SU-DHL-6 (cell line): Measurements from ENCODE around the gene SORCS2.

Experiments used
- H2AFZ ChIP-seq: fragments of 200-600 bp; sonication (generic); 2 replicates; pipeline ENCODE4 v1.6.1; 2014; ENCODE audit warnings: low read depth, mild to moderate bottlenecking, moderate library complexity, mixed read lengths, antibody characterized with exemption, low read length; ENCODE audit not compliant: severe bottlenecking
- H3F3A ChIP-seq: fragments of 200-600 bp; shearing (Covaris generic); 2 replicates; pipeline ENCODE4 v1.6.0; 2016; ENCODE audit warnings: antibody characterized with exemption, mild to moderate bottlenecking; ENCODE audit not compliant: insufficient read depth
- H3K27ac ChIP-seq: fragments of 200-600 bp; sonication (generic); 2 replicates; pipeline ENCODE4 v1.5.1; 2016; ENCODE audit warnings: low read depth, mild to moderate bottlenecking, low read length, moderate library complexity, mixed read lengths
- H3K27me3 ChIP-seq: fragments of 200-600 bp; sonication (generic), shearing (Covaris generic); 2 replicates; pipeline ENCODE4 v1.6.0; 2014; ENCODE audit warnings: mild to moderate bottlenecking, low read length
- H3K36me3 ChIP-seq: fragments of 200-600 bp; sonication (generic); 2 replicates; pipeline ENCODE4 v1.6.1; 2014; ENCODE audit warnings: mild to moderate bottlenecking, low read length, mixed read lengths
- H3K4me2 ChIP-seq: fragments of 300-600, 200-600 bp; shearing (Covaris generic), sonication (generic); 2 replicates; pipeline ENCODE4 v1.6.0; 2014; ENCODE audit warnings: low read length, low read depth, mild to moderate bottlenecking; ENCODE audit not compliant: poor library complexity, severe bottlenecking
- H3K4me3 ChIP-seq: fragments of 200-600 bp; sonication (generic); 2 replicates; pipeline ENCODE4 v1.5.1; 2014; ENCODE audit warnings: antibody characterized with exemption, low read length, mild to moderate bottlenecking, mixed read lengths; ENCODE audit not compliant: insufficient read depth, poor library complexity, severe bottlenecking
- H3K79me2 ChIP-seq: fragments of 200-600 bp; sonication (generic); 2 replicates; pipeline ENCODE4 v1.6.1; 2014; ENCODE audit warnings: mild to moderate bottlenecking, low read length, moderate library complexity; ENCODE audit not compliant: insufficient read depth
- H3K9ac ChIP-seq: fragments of 200-600 bp; sonication (generic); 2 replicates; pipeline ENCODE4 v1.7.0; 2014; ENCODE audit warnings: mild to moderate bottlenecking, low read length
- H3K9me2 ChIP-seq: fragments of 200-600 bp; sonication (generic); replicated peaks from 2 replicates; pipeline ENCODE4 v1.6.1; 2014; ENCODE audit warnings: low read length; ENCODE audit not compliant: insufficient read depth
- H3K9me3 ChIP-seq: fragments of 200-600 bp; sonication (generic); 2 replicates; pipeline ENCODE4 v1.6.1; 2014; ENCODE audit warnings: low read length, mixed read lengths; ENCODE audit not compliant: insufficient read depth
- H4K20me1 ChIP-seq: fragments of 200-600 bp; sonication (generic); 2 replicates; pipeline ENCODE4 v1.6.1; 2014; ENCODE audit warnings: low read depth, mild to moderate bottlenecking, antibody characterized with exemption, low read length, moderate library complexity, mixed read lengths
- EZH2phosphoT487 ChIP-seq: fragments of 200-600 bp; sonication (generic), shearing (Covaris generic); conservative IDR thresholded peaks from 2 replicates; pipeline ENCODE4 v1.6.1; 2018; ENCODE audit warnings: mild to moderate bottlenecking, antibody characterized with exemption, low read length, moderate library complexity, mixed read lengths
- TF ChIP-seq, protein P1 (sequence below): fragments of 200-600 bp; sonication (generic); IDR thresholded peaks from one replicate; pipeline ENCODE4 v1.5.1; 2017; ENCODE audit warnings: antibody characterized with exemption, mild to moderate bottlenecking, low read length, moderate library complexity; ENCODE audit not compliant: insufficient read depth, poor library complexity, severe bottlenecking

Gene SORCS2

DNA sequence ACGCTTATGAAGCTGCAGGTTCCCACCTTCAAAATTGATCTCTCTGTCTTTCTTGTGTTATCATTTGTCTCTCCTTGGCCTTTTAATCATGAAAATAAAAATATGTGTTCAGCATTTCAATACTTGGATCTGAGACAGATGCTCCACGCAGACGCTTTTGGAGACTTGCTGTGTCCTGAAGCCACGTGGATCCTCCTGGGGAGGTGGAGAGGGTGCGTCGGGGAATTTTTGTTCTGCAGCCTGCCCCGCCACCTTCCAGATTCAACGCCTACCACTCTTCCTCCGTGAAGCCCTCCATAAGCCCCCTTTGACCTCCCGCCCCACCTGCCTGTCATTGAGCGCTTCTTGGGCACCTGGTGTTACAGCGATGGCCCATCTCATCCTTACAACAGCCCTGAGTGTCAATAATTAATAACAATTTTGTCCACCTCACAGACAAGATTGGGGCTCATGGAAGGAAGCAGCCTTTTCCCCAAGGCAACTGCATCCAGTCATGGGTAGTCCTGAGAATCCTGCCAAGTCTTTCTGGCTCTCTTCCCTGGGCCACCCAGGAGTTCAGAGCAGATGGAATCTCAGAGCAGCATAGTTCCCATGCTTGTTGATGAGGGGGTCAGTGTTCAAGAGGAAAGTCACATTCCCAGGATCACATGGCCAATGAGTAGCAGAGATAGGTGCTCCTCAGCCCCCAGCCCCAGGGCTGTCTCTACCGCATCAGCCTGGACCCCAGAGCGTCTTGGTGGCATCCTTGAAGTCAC, 415.0 kb downstream of the SORCS2 start:
- no peak overlapping the region for H3K4me2 ChIP-seq

DNA sequence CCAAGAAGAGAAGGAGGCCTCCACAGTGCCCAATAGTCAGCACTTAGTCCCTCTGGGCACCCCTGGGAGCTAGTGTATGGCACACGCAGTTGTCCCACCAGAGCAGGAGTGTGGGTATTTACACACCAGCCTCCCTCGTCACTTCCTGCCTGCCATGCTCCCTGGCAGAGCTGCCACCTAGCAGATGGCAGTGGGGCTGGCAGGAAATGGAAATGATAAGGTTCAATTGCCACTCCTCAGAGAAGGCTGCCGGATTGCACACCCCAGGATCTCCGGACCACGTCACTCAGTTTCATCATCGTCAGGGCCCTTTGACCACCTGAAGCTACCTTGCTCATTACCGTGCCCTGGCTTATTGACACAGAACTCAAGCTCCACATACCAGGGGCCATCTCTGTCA, 415.7 kb downstream of the SORCS2 start:
- Histone ChIP-seq H3K9me2 (no peaks in the 10 kb centered on the region), H3K9me3 (no peaks in the 10 kb centered on the region), H3K9ac (no peak overlapping the region), H2AFZ (no peak overlapping the region), H3K27me3 (no peaks in the 10 kb centered on the region), H3F3A (no peaks in the 10 kb centered on the region), H3K36me3 (no peaks in the 10 kb centered on the region), H4K20me1 (no peaks in the 10 kb centered on the region), H3K79me2 (no peaks in the 10 kb centered on the region), H3K4me2 (no peak overlapping the region), H3K4me3 (no peak overlapping the region), H3K27ac (no peak overlapping the region)
- no peak for TF ChIP-seq EZH2phosphoT487
- TF ChIP-seq, protein P1, sequence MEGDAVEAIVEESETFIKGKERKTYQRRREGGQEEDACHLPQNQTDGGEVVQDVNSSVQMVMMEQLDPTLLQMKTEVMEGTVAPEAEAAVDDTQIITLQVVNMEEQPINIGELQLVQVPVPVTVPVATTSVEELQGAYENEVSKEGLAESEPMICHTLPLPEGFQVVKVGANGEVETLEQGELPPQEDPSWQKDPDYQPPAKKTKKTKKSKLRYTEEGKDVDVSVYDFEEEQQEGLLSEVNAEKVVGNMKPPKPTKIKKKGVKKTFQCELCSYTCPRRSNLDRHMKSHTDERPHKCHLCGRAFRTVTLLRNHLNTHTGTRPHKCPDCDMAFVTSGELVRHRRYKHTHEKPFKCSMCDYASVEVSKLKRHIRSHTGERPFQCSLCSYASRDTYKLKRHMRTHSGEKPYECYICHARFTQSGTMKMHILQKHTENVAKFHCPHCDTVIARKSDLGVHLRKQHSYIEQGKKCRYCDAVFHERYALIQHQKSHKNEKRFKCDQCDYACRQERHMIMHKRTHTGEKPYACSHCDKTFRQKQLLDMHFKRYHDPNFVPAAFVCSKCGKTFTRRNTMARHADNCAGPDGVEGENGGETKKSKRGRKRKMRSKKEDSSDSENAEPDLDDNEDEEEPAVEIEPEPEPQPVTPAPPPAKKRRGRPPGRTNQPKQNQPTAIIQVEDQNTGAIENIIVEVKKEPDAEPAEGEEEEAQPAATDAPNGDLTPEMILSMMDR = no peak

More for the DNA sequence above, 415.0 kb downstream of the SORCS2 start:
- Histone ChIP-seq H3K27ac (no peak overlapping the region), H3K27me3 (no peaks in the 10 kb centered on the region), H3F3A (no peaks in the 10 kb centered on the region), H3K4me3 (no peak overlapping the region), H3K9me3 (no peaks in the 10 kb centered on the region), H3K9ac (no peak overlapping the region), H4K20me1 (no peaks in the 10 kb centered on the region), H3K9me2 (no peaks in the 10 kb centered on the region), H2AFZ (no peak overlapping the region), H3K79me2 (no peaks in the 10 kb centered on the region), H3K36me3 (no peaks in the 10 kb centered on the region)
- TF ChIP-seq EZH2phosphoT487 = no peak
- TF ChIP-seq, protein P1 = no peak

DNA sequence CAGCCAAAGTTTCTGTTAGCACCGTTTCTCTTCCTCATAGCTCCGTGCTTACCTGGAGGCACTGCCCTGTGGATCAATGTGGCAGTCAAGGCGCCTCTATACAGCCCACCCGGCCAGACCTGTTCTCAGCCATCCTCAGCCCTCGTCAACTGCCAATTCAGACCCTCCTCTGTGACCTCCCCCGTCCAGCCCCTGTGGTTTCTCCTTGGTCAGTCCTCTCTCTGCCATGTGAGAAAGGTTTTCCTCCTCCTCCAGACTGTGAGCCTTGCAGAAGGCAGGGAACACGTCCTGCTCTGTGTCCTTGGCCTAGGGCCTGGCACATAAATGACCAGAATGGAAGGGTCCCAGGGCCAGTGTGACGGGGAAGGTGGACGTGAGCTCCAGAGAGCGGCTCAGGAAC, 417.0 kb downstream of the SORCS2 start:
- no peak overlapping the region for H3K9ac ChIP-seq
- H3K9me2 ChIP-seq = no peaks in the 10 kb centered on the region
- H3K9me3 ChIP-seq = no peaks in the 10 kb centered on the region
- H3K4me3 ChIP-seq = no peak overlapping the region
- TF ChIP-seq, protein P1 = no peak
- no peaks in the 10 kb centered on the region for H3K27me3 ChIP-seq
- no peaks in the 10 kb centered on the region for H4K20me1 ChIP-seq
- H2AFZ ChIP-seq = no peak overlapping the region
- H3K36me3 ChIP-seq = no peaks in the 10 kb centered on the region
- no peak overlapping the region for H3K27ac ChIP-seq
- H3K4me2 ChIP-seq = no peak overlapping the region
- no peaks in the 10 kb centered on the region for H3K79me2 ChIP-seq
- no peaks in the 10 kb centered on the region for H3F3A ChIP-seq
